ENCODE data around the gene MDM2. TPM values are rescaled to one million over a fixed set of nuclear protein-coding genes. Genes with fewer than 3 reads are reported as not detected.

The MDM2 gene
- total and polyA plus RNA-seq, 2 donors (not counting 1 experiment from before 2014, with no cell fraction given): 46.6 to 240 TPM

DNA sequence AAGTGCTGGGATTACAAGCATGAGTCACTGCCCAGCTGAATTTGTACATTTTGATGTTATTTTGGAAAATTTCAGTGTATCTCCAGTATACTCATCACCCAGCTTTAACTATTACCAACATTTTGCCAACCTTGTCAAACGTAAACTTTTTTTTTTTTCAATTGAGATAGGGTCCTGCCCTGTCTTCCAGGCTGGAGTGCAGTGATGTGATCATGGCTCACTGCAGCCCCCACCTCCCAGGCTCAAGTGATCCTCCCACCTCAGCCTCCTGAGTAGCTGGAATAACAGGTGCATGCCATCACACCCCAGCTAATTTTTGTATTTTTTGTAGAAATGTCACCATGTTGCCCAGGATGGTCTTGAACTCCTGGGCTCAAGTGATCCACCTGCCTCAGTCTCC lies 29.2 kb downstream of the MDM2 start:
- H4K20me1 ChIP-seq (ENCODE audit: control insufficient read depth, extremely low read depth, insufficient read depth, low read length): no peaks in the 10 kb centered on the region

DNA sequence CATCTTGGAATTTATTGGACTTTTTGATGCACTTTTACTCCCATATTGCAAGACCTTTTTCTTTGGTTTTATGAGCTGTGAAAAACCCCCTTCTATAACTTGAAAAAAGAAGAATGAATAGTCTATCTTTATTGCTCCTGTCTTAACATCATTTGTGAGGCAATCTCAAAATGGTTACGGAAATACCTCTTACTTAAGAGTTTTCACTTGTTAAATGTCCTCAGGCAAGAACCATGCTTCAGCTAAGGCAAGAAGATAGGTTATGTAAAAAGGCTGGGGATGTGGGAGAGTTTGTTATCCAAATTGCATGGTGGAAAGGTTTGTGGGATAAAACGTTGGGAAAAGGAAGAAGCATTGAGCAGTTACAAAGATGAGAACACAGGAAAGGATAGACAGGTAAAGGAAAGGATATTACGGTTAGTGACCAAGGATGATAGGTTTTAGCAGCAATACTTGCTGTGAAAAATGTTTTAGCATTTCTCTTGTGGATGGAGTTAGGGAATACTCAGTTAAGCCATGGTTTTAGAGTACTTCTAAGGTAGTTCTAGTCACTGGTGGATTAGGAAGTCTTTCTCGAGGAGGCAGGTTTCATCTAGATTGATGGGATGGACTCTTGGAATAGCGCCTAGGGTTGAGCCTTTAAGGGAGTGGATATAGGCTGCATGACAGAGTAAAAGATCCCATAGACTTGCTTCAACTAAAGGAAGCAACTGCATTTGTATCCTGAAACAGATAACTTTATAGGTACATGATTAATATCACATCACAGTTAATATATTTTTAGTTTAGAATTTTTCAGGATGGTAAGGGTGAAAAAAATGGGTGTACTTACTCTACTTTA lies 30.3 kb downstream of the MDM2 start:
- H3K79me2 ChIP-seq (ENCODE audit: control insufficient read depth, insufficient read depth, low read length): peaks cover 2% of the 10 kb centered on the region
- H3K27ac ChIP-seq (ENCODE audit: insufficient read depth, low read length): no peak overlapping the region

More for the DNA sequence above, 29.2 kb downstream of the MDM2 start:
- Histone ChIP-seq H3K36me3 (ENCODE audit: control insufficient read depth, insufficient read depth, low read length) (peaks cover 23% of the 10 kb centered on the region), H3K9ac (ENCODE audit: insufficient read depth, low read length) (no peak overlapping the region), H3K4me3 (replicated peaks in 1 of 4; ENCODE audit: control extremely low read depth in 1 of 4, insufficient read depth in 1 of 4, low read depth in 3 of 4, low read length in 4 of 4) (no peak overlapping the region), H3K27me3 (ENCODE audit: control insufficient read depth, insufficient read depth, low read length) (no peaks in the 10 kb centered on the region), H3K9me3 (ENCODE audit: control insufficient read depth, insufficient read depth, low read depth, low read length) (no peaks in the 10 kb centered on the region), H3K4me2 (ENCODE audit: extremely low read depth, insufficient read depth, low read length) (no peak overlapping the region), H3K27ac (ENCODE audit: insufficient read depth, low read length) (no peak overlapping the region), H3K4me1 (ENCODE audit: control insufficient read depth, extremely low read depth, insufficient read depth, low read length) (no peaks in the 10 kb centered on the region), H3K79me2 (ENCODE audit: control insufficient read depth, insufficient read depth, low read length) (peaks cover 2% of the 10 kb centered on the region), H2AFZ (ENCODE audit: low read length) (no peak overlapping the region)
- TF ChIP-seq, protein P1, sequence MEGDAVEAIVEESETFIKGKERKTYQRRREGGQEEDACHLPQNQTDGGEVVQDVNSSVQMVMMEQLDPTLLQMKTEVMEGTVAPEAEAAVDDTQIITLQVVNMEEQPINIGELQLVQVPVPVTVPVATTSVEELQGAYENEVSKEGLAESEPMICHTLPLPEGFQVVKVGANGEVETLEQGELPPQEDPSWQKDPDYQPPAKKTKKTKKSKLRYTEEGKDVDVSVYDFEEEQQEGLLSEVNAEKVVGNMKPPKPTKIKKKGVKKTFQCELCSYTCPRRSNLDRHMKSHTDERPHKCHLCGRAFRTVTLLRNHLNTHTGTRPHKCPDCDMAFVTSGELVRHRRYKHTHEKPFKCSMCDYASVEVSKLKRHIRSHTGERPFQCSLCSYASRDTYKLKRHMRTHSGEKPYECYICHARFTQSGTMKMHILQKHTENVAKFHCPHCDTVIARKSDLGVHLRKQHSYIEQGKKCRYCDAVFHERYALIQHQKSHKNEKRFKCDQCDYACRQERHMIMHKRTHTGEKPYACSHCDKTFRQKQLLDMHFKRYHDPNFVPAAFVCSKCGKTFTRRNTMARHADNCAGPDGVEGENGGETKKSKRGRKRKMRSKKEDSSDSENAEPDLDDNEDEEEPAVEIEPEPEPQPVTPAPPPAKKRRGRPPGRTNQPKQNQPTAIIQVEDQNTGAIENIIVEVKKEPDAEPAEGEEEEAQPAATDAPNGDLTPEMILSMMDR (conservative IDR thresholded peaks at IDR 0.05 in 1 of 2, IDR thresholded peaks at IDR 0.05 in 1 of 2; ENCODE audit: low read depth in 1 of 2, low read length in 2 of 2): no peak
- no peak for TF ChIP-seq EZH2 (IDR thresholded peaks at IDR 0.05; ENCODE audit: low read length, missing control alignments)
- no peak for DNase-seq (ENCODE audit: low read depth in 2 of 2)

More for the DNA sequence above, 30.3 kb downstream of the MDM2 start:
- no peak for DNase-seq (ENCODE audit: low read depth in 2 of 2)
- Histone ChIP-seq H3K9me3 (ENCODE audit: control insufficient read depth, insufficient read depth, low read depth, low read length) (no peaks in the 10 kb centered on the region), H4K20me1 (ENCODE audit: control insufficient read depth, extremely low read depth, insufficient read depth, low read length) (no peaks in the 10 kb centered on the region), H3K36me3 (ENCODE audit: control insufficient read depth, insufficient read depth, low read length) (peaks cover 23% of the 10 kb centered on the region), H3K4me3 (replicated peaks in 1 of 4; ENCODE audit: control extremely low read depth in 1 of 4, insufficient read depth in 1 of 4, low read depth in 3 of 4, low read length in 4 of 4) (no peak overlapping the region), H3K4me1 (ENCODE audit: control insufficient read depth, extremely low read depth, insufficient read depth, low read length) (no peaks in the 10 kb centered on the region), H2AFZ (ENCODE audit: low read length) (no peak overlapping the region), H3K27me3 (ENCODE audit: control insufficient read depth, insufficient read depth, low read length) (no peaks in the 10 kb centered on the region), H3K4me2 (ENCODE audit: extremely low read depth, insufficient read depth, low read length) (no peak overlapping the region), H3K9ac (ENCODE audit: insufficient read depth, low read length) (no peak overlapping the region)
- TF ChIP-seq EZH2 (IDR thresholded peaks at IDR 0.05; ENCODE audit: low read length, missing control alignments): no peak
- TF ChIP-seq, protein P1 (conservative IDR thresholded peaks at IDR 0.05 in 1 of 2, IDR thresholded peaks at IDR 0.05 in 1 of 2; ENCODE audit: low read depth in 1 of 2, low read length in 2 of 2): no peak
